SK-N-SH (cell line): ENCODE measurements around the gene OR6C75. TPM values are rescaled to one million over a fixed set of nuclear protein-coding genes. Genes with fewer than 3 reads are reported as not detected.

Experiments
- polyA plus RNA-seq, 3 experiments: library from polyadenylated mRNA; depleted of rRNA; stranded (reverse); fragments of >200 nt; gene quantifications; 2 replicates each; pipeline ENCODE4 v1.2.3, GENCODE V29; 2012

Gene OR6C75
- polyA plus RNA-seq, 1 of the 3 experiments (the other 2 are of a cell fraction): not detected

Other genes starting within 250 kb of the OR6C75 start
- not detected in 2 replicates for gene OR9K2, start 236.6 kb upstream of the OR6C75 start, polyA plus RNA-seq (2012; rRNA removed)
- gene OR10A7, start 141.9 kb upstream of the OR6C75 start, polyA plus RNA-seq (2012; rRNA removed): not detected in 2 replicates
- gene OR6C74, start 118.4 kb upstream of the OR6C75 start, polyA plus RNA-seq (2012; rRNA removed): not detected in 2 replicates
- gene OR6C6, start 66.4 kb upstream of the OR6C75 start, polyA plus RNA-seq (2012; rRNA removed): not detected in 2 replicates
- not detected in 2 replicates for gene OR6C1, start 48.6 kb upstream of the OR6C75 start, polyA plus RNA-seq (2012; rRNA removed)
- not detected in 2 replicates for gene OR6C3, start 32.2 kb upstream of the OR6C75 start, polyA plus RNA-seq (2012; rRNA removed)
- gene OR6C65, start 37.6 kb downstream of the OR6C75 start, polyA plus RNA-seq (2012; rRNA removed): not detected in 2 replicates
- not detected in 2 replicates for gene OR6C76, start 63.3 kb downstream of the OR6C75 start, polyA plus RNA-seq (2012; rRNA removed)
- gene OR6C2, start 81.1 kb downstream of the OR6C75 start, polyA plus RNA-seq (2012; rRNA removed): not detected in 2 replicates
- not detected in 2 replicates for gene OR6C70, start 107.2 kb downstream of the OR6C75 start, polyA plus RNA-seq (2012; rRNA removed)
- gene OR6C68, start 129.4 kb downstream of the OR6C75 start, polyA plus RNA-seq (2012; rRNA removed): not detected in 2 replicates
- gene OR6C4, start 186.6 kb downstream of the OR6C75 start, polyA plus RNA-seq (2012; rRNA removed): not detected in 2 replicates
- not detected in 2 replicates for gene OR2AP1, start 209.5 kb downstream of the OR6C75 start, polyA plus RNA-seq (2012; rRNA removed)